ENCODE data around the gene NEK7.

- TF ChIP-seq CTCF (IDR thresholded peaks at IDR 0.05; ENCODE audit: poor library complexity) (no peak), EZH2 (IDR thresholded peaks at IDR 0.05; ENCODE audit: borderline replicate concordance) (no peak), EZH2phosphoT487 (IDR thresholded peaks at IDR 0.05; ENCODE audit: low read depth, severe bottlenecking, unreplicated experiment) (no peak)
These were observed 122.1 kb downstream of the NEK7 start for GRCh38 chr1:198278943-198279342.
